Measurements from ENCODE around the gene RNF38. TPM values are rescaled to one million over a fixed set of nuclear protein-coding genes. Genes with fewer than 3 reads are reported as not detected.
A peak's percentile ranks its signal among the peaks of the same experiment; 100 is the strongest.
"Not testable (repeated sequence)": the region's sequence is repeated elsewhere in the genome, so short reads cannot be mapped to it uniquely, and the experiment has no call there.

The RNF38 gene
- 10.7 and 16.5 TPM in 2 replicates for total RNA-seq (2014; rRNA removed; shearing (Covaris generic))
- polyA plus RNA-seq (2016; fragmentation: Nextera tagmentation; extraction: Ambion mirVana): 6.2 and 6.7 TPM in 2 replicates

GRCh38 chr9:36399980-36400331 is at the start of gene RNF38:
RNF38 (minus strand) TSS chr9:36400269; CDS start chr9:36400108, 161 bp downstream.
- H3K9me2 ChIP-seq (ENCODE audit: insufficient read depth): no peaks in the 10 kb centered on the region
- no peaks in the 10 kb centered on the region for H3K27me3 ChIP-seq (replicated peaks; ENCODE audit: insufficient read depth)
- peak within 1 kb of the TSS; percentile 90 for H2AFZ ChIP-seq
- 0 to 2% methylated on average over 12 of the region's 12 CpGs for WGBS, 2 experiments (ENCODE audit: low coverage in 1 of 2, low lambda C conversion rate in 2 of 2, missing lambda C conversion rate in 2 of 2)
- H3K27ac ChIP-seq: peak within 1 kb of the TSS; percentile 69
- no peaks in the 10 kb centered on the region for H3K36me3 ChIP-seq (ENCODE audit: low read depth)
- peak within 1 kb of the TSS; percentile 81 for H3K9ac ChIP-seq
- H3K4me2 ChIP-seq (ENCODE audit: unreplicated experiment): peak within 1 kb of the TSS; percentile 89
- H3K9me3 ChIP-seq (ENCODE audit: low read depth): no peaks in the 10 kb centered on the region
- peaks cover 31% of the 10 kb centered on the region for H3K4me1 ChIP-seq (ENCODE audit: insufficient read depth)
- H3K4me3 ChIP-seq: peak within 1 kb of the TSS; percentile 84
- no peak for DNase-seq
- H4K20me1 ChIP-seq (ENCODE audit: insufficient read depth): no peaks in the 10 kb centered on the region
- H3K79me2 ChIP-seq (ENCODE audit: insufficient read depth): peaks cover 89% of the 10 kb centered on the region
- TF ChIP-seq EZH2 (IDR thresholded peaks at IDR 0.05; ENCODE audit: insufficient read depth, poor library complexity, severe bottlenecking) (no peak), EZH2phosphoT487 (IDR thresholded peaks at IDR 0.05; ENCODE audit: insufficient read depth, low read depth) (no peak)
- peaks cover 24% of the 10 kb centered on the region for H3F3A ChIP-seq (ENCODE audit: insufficient read depth)
- in situ Hi-C loops (cut with MboI): loop anchor here (10.0 kb wide), 1 partner anchor 155 kb away; no protein-coding TSS in a partner anchor

- 81 to 88% methylated on average over 9 of the region's 9 CpGs for WGBS, 2 experiments (ENCODE audit: low coverage in 1 of 2, low lambda C conversion rate in 2 of 2, missing lambda C conversion rate in 2 of 2)
- not testable (repeated sequence) for H4K20me1 ChIP-seq (ENCODE audit: insufficient read depth); H3K9ac ChIP-seq
These were observed 48.5 kb upstream of the RNF38 start for GRCh38 chr9:36448555-36448954.

GRCh38 chr9:36448017-36448416 is 47.9 kb upstream of the RNF38 start:
- no peaks in the 10 kb centered on the region; the same call in none of the 2 replicates for H4K20me1 ChIP-seq (ENCODE audit: insufficient read depth)
- in situ Hi-C loops (cut with MboI): no loop called here
- WGBS, 2 experiments (ENCODE audit: low coverage in 1 of 2, low lambda C conversion rate in 2 of 2, missing lambda C conversion rate in 2 of 2): 85 to 94% methylated on average over 1 of the region's 1 CpG

More at GRCh38 chr9:36448555-36448954, 48.5 kb upstream of the RNF38 start:
- H3K36me3 ChIP-seq (ENCODE audit: low read depth); in situ Hi-C loops (cut with MboI); H3K4me3 ChIP-seq; H3F3A ChIP-seq (ENCODE audit: insufficient read depth); H3K4me1 ChIP-seq (ENCODE audit: insufficient read depth); H3K9me2 ChIP-seq (ENCODE audit: insufficient read depth); H3K27me3 ChIP-seq (replicated peaks; ENCODE audit: insufficient read depth); H2AFZ ChIP-seq; H3K4me2 ChIP-seq (ENCODE audit: unreplicated experiment); DNase-seq; H3K9me3 ChIP-seq (ENCODE audit: low read depth); H3K27ac ChIP-seq: not testable (repeated sequence)
- H3K79me2 ChIP-seq (ENCODE audit: insufficient read depth): peaks cover 71% of the 10 kb centered on the region

GRCh38 chr9:36446678-36447077 is 46.6 kb upstream of the RNF38 start:
- H3K9me3 ChIP-seq (ENCODE audit: low read depth); H2AFZ ChIP-seq; in situ Hi-C loops (cut with MboI); DNase-seq; H3K27me3 ChIP-seq (replicated peaks; ENCODE audit: insufficient read depth); H3K9ac ChIP-seq; H3K4me3 ChIP-seq; H3K36me3 ChIP-seq (ENCODE audit: low read depth); H3K4me2 ChIP-seq (ENCODE audit: unreplicated experiment); H3K4me1 ChIP-seq (ENCODE audit: insufficient read depth); H3K27ac ChIP-seq; H3K9me2 ChIP-seq (ENCODE audit: insufficient read depth); H3F3A ChIP-seq (ENCODE audit: insufficient read depth); H4K20me1 ChIP-seq (ENCODE audit: insufficient read depth): not testable (repeated sequence)
- 98 to 99% methylated on average over 8 to 10 of the region's 10 CpGs for WGBS, 2 experiments (ENCODE audit: low coverage in 1 of 2, low lambda C conversion rate in 2 of 2, missing lambda C conversion rate in 2 of 2)
- H3K79me2 ChIP-seq (ENCODE audit: insufficient read depth): peaks cover 79% of the 10 kb centered on the region

More at GRCh38 chr9:36448017-36448416, 47.9 kb upstream of the RNF38 start:
- H3K4me2 ChIP-seq (ENCODE audit: unreplicated experiment): no peak overlapping the region
- H3K4me3 ChIP-seq: no peak overlapping the region
- DNase-seq: no peak
- no peak overlapping the region for H3K27ac ChIP-seq
- no peak for TF ChIP-seq EZH2phosphoT487 (IDR thresholded peaks at IDR 0.05; ENCODE audit: insufficient read depth, low read depth)
- no peak for TF ChIP-seq EZH2 (IDR thresholded peaks at IDR 0.05; ENCODE audit: insufficient read depth, poor library complexity, severe bottlenecking)
- no peak overlapping the region for H2AFZ ChIP-seq
- no peak overlapping the region for H3K9ac ChIP-seq
- H3K27me3 ChIP-seq (replicated peaks; ENCODE audit: insufficient read depth): no peaks in the 10 kb centered on the region
- peaks cover 71% of the 10 kb centered on the region for H3K79me2 ChIP-seq (ENCODE audit: insufficient read depth)
- 0 out of 2 replicates have a peak, but pooled peaks cover 4% of the 10 kb centered on the region for H3F3A ChIP-seq (ENCODE audit: insufficient read depth)
- H3K36me3 ChIP-seq (ENCODE audit: low read depth): no peaks in the 10 kb centered on the region
- H3K4me1 ChIP-seq (ENCODE audit: insufficient read depth): no peaks in the 10 kb centered on the region
- H3K9me3 ChIP-seq (ENCODE audit: low read depth): no peaks in the 10 kb centered on the region
- no peaks in the 10 kb centered on the region for H3K9me2 ChIP-seq (ENCODE audit: insufficient read depth)

- H3K9me3 ChIP-seq (ENCODE audit: low read depth): no peaks in the 10 kb centered on the region
- 0 out of 2 replicates have a peak, but pooled peaks cover 4% of the 10 kb centered on the region for H3F3A ChIP-seq (ENCODE audit: insufficient read depth)
- WGBS, 2 experiments (ENCODE audit: low coverage in 1 of 2, low lambda C conversion rate in 2 of 2, missing lambda C conversion rate in 2 of 2): 85 to 87% methylated on average over 5 of the region's 5 CpGs
- no peaks in the 10 kb centered on the region for H3K36me3 ChIP-seq (ENCODE audit: low read depth)
- H3K4me1 ChIP-seq (ENCODE audit: insufficient read depth): no peaks in the 10 kb centered on the region
- H3K27ac ChIP-seq: no peak overlapping the region
- no peaks in the 10 kb centered on the region for H3K9me2 ChIP-seq (ENCODE audit: insufficient read depth)
- TF ChIP-seq EZH2 (IDR thresholded peaks at IDR 0.05; ENCODE audit: insufficient read depth, poor library complexity, severe bottlenecking): no peak
- no peak for TF ChIP-seq EZH2phosphoT487 (IDR thresholded peaks at IDR 0.05; ENCODE audit: insufficient read depth, low read depth)
- peaks cover 86% of the 10 kb centered on the region for H3K79me2 ChIP-seq (ENCODE audit: insufficient read depth)
- no peak for DNase-seq
- H3K9ac ChIP-seq: no peak overlapping the region
- in situ Hi-C loops (cut with MboI): no loop called here
- H3K27me3 ChIP-seq (replicated peaks; ENCODE audit: insufficient read depth): no peaks in the 10 kb centered on the region
- H3K4me3 ChIP-seq: no peak overlapping the region
- no peaks in the 10 kb centered on the region; the same call in none of the 2 replicates for H4K20me1 ChIP-seq (ENCODE audit: insufficient read depth)
- no peak overlapping the region for H3K4me2 ChIP-seq (ENCODE audit: unreplicated experiment)
- no peak overlapping the region for H2AFZ ChIP-seq
These were observed 45.8 kb upstream of the RNF38 start for GRCh38 chr9:36445800-36446361.
